ENCODE measurements around the gene VAMP5. TPM values are rescaled to one million over a fixed set of nuclear protein-coding genes. Genes with fewer than 3 reads are reported as not detected.

The VAMP5 gene
- total RNA-seq, 4 donors from 2014 or later: 39.6 to 91.6 (median 55.6) TPM

- no peaks in the 10 kb centered on the region for H3K9me3 ChIP-seq
- peak in 1 of 2 donors; percentile 37 for DNase-seq (ENCODE audit: low spot score in 2 of 2)
- H3K36me3 ChIP-seq: no peaks in the 10 kb centered on the region
- H3K4me1 ChIP-seq: peaks cover 0 to 45% (median 19%) of the 10 kb centered on the region in 4 donors
- no peaks in the 10 kb centered on the region for H3K27me3 ChIP-seq
- TF ChIP-seq EP300 (IDR thresholded peaks at IDR 0.05) (peak in 1 of 2 donors; percentile 63), CTCF (IDR thresholded peaks at IDR 0.05) (no peak)
- H3K4me3 ChIP-seq: peak overlapping the region in 2 of 4 donors; percentile 38 to 42
- 51 to 56% methylated on average over 19 of the region's 19 CpGs for WGBS, 2 donors
- peak overlapping the region in 3 of 4 donors; percentile 69 to 78 (median 76) for H3K27ac ChIP-seq
Measured at GRCh38 chr2:85578243-85579180, 5.7 kb upstream of the VAMP5 start.

DNA sequence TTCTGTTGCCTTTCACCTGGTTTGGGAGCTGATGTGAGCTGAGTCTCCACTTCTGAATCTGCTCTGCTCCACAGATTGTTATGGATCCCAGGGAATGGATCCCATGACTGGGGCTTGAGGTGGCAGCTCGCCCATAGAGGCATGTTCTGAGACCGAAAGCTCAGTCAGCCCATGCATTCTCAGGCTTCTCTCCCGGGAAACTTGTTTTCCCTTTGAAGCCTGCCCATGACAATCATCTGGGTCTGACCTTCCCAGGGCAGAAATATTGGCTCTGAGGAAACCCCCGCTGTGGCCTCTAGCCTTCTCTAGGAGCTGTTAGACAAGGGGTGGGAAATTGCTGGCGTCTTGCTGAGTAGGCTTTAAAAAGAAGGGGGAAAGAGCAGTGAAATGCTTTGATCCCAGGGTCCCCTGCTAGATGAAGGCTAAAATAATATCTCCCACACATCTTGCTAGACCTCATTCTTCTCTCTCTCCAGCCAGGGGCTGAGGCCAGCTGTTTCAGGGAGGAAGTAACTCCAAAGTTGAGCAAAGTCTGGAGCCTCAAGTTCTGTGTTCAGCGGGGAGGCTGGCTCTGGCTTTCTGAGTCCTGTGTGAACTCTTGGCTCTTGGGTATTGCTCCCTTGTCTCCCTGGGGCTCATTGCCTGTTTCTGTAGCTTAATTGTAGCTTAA is 4.8 kb upstream of the VAMP5 start:
- WGBS, 2 donors: 26 to 29% methylated on average over 6 of the region's 6 CpGs
- Histone ChIP-seq H3K27ac (peak overlapping the region in 3 of 4 donors; percentile 69 to 78 (median 76)), H3K36me3 (no peaks in the 10 kb centered on the region), H3K27me3 (no peaks in the 10 kb centered on the region), H3K9me3 (no peaks in the 10 kb centered on the region), H3K4me1 (peaks cover 0 to 50% (median 24%) of the 10 kb centered on the region in 4 donors), H3K4me3 (peak overlapping the region in 1 of 4 donors; percentile 38)
- TF ChIP-seq POLR2A (IDR thresholded peaks at IDR 0.05): no peak
- no peak for TF ChIP-seq EP300 (IDR thresholded peaks at IDR 0.05)
- no peak for TF ChIP-seq CTCF (IDR thresholded peaks at IDR 0.05)
- no peak for DNase-seq (ENCODE audit: low spot score in 2 of 2)

- TF ChIP-seq EP300 (IDR thresholded peaks at IDR 0.05) (no peak), POLR2A (IDR thresholded peaks at IDR 0.05) (no peak), CTCF (IDR thresholded peaks at IDR 0.05) (no peak)
- Histone ChIP-seq H3K4me1 (peaks cover 0 to 58% (median 30%) of the 10 kb centered on the region in 4 donors), H3K27me3 (no peaks in the 10 kb centered on the region), H3K36me3 (no peaks in the 10 kb centered on the region), H3K9me3 (no peaks in the 10 kb centered on the region), H3K27ac (peak overlapping the region in 2 of 4 donors; percentile 69 to 78), H3K4me3 (no peak overlapping the region)
- 66 to 77% methylated on average over 3 of the region's 3 CpGs for WGBS, 2 donors
- DNase-seq (ENCODE audit: low spot score in 2 of 2): no peak
Measured at GRCh38 chr2:85580206-85580605, 4.0 kb upstream of the VAMP5 start.

GRCh38 chr2:85582492-85582891 is 1.7 kb upstream of the VAMP5 start:
- no peaks in the 10 kb centered on the region for H3K27me3 ChIP-seq
- H3K4me3 ChIP-seq: no peak overlapping the region
- no peak for TF ChIP-seq POLR2A (IDR thresholded peaks at IDR 0.05)
- no peak for TF ChIP-seq CTCF (IDR thresholded peaks at IDR 0.05)
- TF ChIP-seq EP300 (IDR thresholded peaks at IDR 0.05): no peak
- H3K9me3 ChIP-seq: no peaks in the 10 kb centered on the region
- no peaks in the 10 kb centered on the region for H3K36me3 ChIP-seq
- peaks cover 0 to 72% (median 46%) of the 10 kb centered on the region in 4 donors for H3K4me1 ChIP-seq
- WGBS, 2 donors: 63 to 64% methylated on average over 1 of the region's 1 CpG
- peak overlapping the region in 1 of 4 donors; percentile 93 for H3K27ac ChIP-seq
- DNase-seq (ENCODE audit: low spot score in 2 of 2): no peak
